Upper lobe of right lung (tissue), 1 donor: Measurements from ENCODE around the gene HEG1. TPM values are rescaled to one million over a fixed set of nuclear protein-coding genes. Genes with fewer than 3 reads are reported as not detected.

ENCODE experiments used
- ATAC-seq: fragments of 200-7000 bp; cut with Tn5 transposase; one replicate; pipeline ENCODE4 v1.9.1; 2020; ENCODE audit warnings: mild to moderate bottlenecking, moderate library complexity
- DNase-seq: peaks from one replicate; pipeline ENCODE4 v3.0.0-alpha.2; 2020
- H3K27ac ChIP-seq: fragments of 200-600 bp; one replicate; pipeline ENCODE4 v1.8.0; 2022
- H3K27me3 ChIP-seq: fragments of 200-600 bp; one replicate; pipeline ENCODE4 v1.8.0; 2022; ENCODE audit warnings: mild to moderate bottlenecking
- H3K36me3 ChIP-seq: fragments of 200-600 bp; one replicate; pipeline ENCODE4 v1.8.0; 2022
- H3K4me1 ChIP-seq: fragments of 200-600 bp; one replicate; pipeline ENCODE4 v1.8.0; 2022
- H3K4me3 ChIP-seq: fragments of 200-600 bp; one replicate; pipeline ENCODE4 v1.8.0; 2022; ENCODE audit warnings: mild to moderate bottlenecking
- H3K9me3 ChIP-seq: fragments of 200-600 bp; one replicate; pipeline ENCODE4 v1.8.0; 2022
- intact Hi-C: fragments of 100-400 bp; cut with DNase I; formaldehyde crosslinking; loops from one replicate; pipeline ENCODE4 v1.11.0; 2022
- total RNA-seq: library from RNA; stranded (reverse); fragmentation: NEBNext Ultra II Directional; extraction: Animal tissue kit (Norgen Biotek cat#: 25700); gene quantifications from one replicate; pipeline ENCODE4 v1.2.1, GENCODE V29; 2021
- TF ChIP-seq, protein P1 (sequence below): fragments of 200-600 bp; IDR thresholded peaks from one replicate; pipeline ENCODE4 v1.8.0; 2022; ENCODE audit warnings: antibody characterized with exemption
- donor health status: DM: no; HTN: yes; CAD: no; lungs with severe emphysema.

The HEG1 gene
- total RNA-seq, 1 donor from 2014 or later = 234 TPM

- ATAC-seq (no peak), DNase-seq (no peak)
- no peaks in the 10 kb centered on the region for H3K9me3 ChIP-seq
- TF ChIP-seq, protein P1, sequence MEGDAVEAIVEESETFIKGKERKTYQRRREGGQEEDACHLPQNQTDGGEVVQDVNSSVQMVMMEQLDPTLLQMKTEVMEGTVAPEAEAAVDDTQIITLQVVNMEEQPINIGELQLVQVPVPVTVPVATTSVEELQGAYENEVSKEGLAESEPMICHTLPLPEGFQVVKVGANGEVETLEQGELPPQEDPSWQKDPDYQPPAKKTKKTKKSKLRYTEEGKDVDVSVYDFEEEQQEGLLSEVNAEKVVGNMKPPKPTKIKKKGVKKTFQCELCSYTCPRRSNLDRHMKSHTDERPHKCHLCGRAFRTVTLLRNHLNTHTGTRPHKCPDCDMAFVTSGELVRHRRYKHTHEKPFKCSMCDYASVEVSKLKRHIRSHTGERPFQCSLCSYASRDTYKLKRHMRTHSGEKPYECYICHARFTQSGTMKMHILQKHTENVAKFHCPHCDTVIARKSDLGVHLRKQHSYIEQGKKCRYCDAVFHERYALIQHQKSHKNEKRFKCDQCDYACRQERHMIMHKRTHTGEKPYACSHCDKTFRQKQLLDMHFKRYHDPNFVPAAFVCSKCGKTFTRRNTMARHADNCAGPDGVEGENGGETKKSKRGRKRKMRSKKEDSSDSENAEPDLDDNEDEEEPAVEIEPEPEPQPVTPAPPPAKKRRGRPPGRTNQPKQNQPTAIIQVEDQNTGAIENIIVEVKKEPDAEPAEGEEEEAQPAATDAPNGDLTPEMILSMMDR = no peak
- no peak overlapping the region for H3K27ac ChIP-seq
- no peak overlapping the region for H3K4me3 ChIP-seq
- H3K36me3 ChIP-seq = no peaks in the 10 kb centered on the region
- no peaks in the 10 kb centered on the region for H3K4me1 ChIP-seq
- intact Hi-C loops = no loop called here
- no peaks in the 10 kb centered on the region for H3K27me3 ChIP-seq
Measured at GRCh38 chr3:125069968-125070745, 14.4 kb upstream of the HEG1 start.

DNA sequence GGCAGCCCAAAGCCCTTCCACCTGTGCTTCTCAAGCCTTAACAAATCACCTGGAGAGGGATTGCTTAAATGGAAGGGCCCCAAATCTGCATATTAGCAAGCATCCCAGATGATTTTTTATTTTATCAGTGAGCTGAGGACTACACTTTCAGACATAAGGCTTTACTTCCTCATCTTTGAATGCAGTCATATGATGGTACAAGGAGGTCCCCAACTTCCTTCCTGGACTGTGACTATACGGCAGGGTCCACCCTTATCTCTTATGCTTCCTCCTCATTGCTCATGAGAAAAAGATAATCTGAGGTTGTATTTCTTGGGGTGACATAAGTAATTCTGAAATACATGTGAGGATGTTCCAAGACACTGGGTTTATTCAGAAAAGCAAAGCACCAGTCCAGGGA, 13.7 kb upstream of the HEG1 start:
- no peaks in the 10 kb centered on the region for H3K36me3 ChIP-seq
- TF ChIP-seq, protein P1 = no peak
- intact Hi-C loops = no loop called here
- no peak overlapping the region for H3K4me3 ChIP-seq
- H3K27me3 ChIP-seq = no peaks in the 10 kb centered on the region
- no peaks in the 10 kb centered on the region for H3K9me3 ChIP-seq
- peak; percentile 64 for ATAC-seq
- DNase-seq = no peak
- no peak overlapping the region for H3K27ac ChIP-seq
- no peaks in the 10 kb centered on the region for H3K4me1 ChIP-seq

GRCh38 chr3:125068265-125068664, 12.5 kb upstream of the HEG1 start:
- ATAC-seq = no peak
- intact Hi-C loops = no loop called here
- no peaks in the 10 kb centered on the region for H3K9me3 ChIP-seq
- TF ChIP-seq, protein P1 = no peak
- H3K27me3 ChIP-seq = no peaks in the 10 kb centered on the region
- no peak for DNase-seq
- H3K4me1 ChIP-seq = peaks cover 5% of the 10 kb centered on the region
- H3K4me3 ChIP-seq = no peak overlapping the region
- no peak overlapping the region for H3K27ac ChIP-seq
- no peaks in the 10 kb centered on the region for H3K36me3 ChIP-seq

DNA sequence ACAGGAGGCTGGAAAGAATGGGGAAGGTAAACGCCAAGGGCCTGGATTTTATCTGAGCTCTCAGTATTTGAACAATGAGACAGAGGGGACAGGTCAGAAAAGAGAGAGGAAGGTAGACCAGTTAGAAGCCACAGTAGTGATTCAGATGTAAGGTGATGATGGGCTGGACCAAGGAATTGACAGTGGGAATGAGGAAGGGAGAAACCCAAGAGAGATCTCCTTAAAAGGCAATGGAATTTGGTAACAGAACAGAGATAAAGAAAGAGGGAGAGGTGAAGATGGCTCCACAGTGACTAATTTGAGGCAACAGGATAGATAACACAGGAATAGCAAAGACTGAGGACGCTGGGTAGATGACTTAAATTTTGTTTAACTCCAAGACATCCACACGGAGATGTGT, 11.4 kb upstream of the HEG1 start:
- TF ChIP-seq, protein P1 = no peak
- no peaks in the 10 kb centered on the region for H3K9me3 ChIP-seq
- no peak overlapping the region for H3K27ac ChIP-seq
- no peak overlapping the region for H3K4me3 ChIP-seq
- H3K4me1 ChIP-seq = peaks cover 15% of the 10 kb centered on the region
- no peaks in the 10 kb centered on the region for H3K36me3 ChIP-seq
- no peaks in the 10 kb centered on the region for H3K27me3 ChIP-seq
- ATAC-seq = no peak
- DNase-seq = no peak
- intact Hi-C loops = no loop called here

GRCh38 chr3:125062904-125063618, 7.3 kb upstream of the HEG1 start:
- no peaks in the 10 kb centered on the region for H3K27me3 ChIP-seq
- intact Hi-C loops = no loop called here
- ATAC-seq = peak; percentile 86
- H3K9me3 ChIP-seq = no peaks in the 10 kb centered on the region
- H3K4me3 ChIP-seq = no peak overlapping the region
- peaks cover 40% of the 10 kb centered on the region for H3K4me1 ChIP-seq
- H3K36me3 ChIP-seq = no peaks in the 10 kb centered on the region
- peak; percentile 74 for DNase-seq
- TF ChIP-seq, protein P1 = no peak
- peak overlapping the region; percentile 77 for H3K27ac ChIP-seq
